ENCODE measurements around the gene CIPC. TPM values are rescaled to one million over a fixed set of nuclear protein-coding genes. Genes with fewer than 3 reads are reported as not detected.

CIPC gene
- total and polyA plus RNA-seq, 8 donors: 18.6 to 24.3 (median 21.8) TPM

GRCh38 chr14:77059276-77059915 is 38.7 kb upstream of the CIPC start:
- H3K27ac ChIP-seq: no peak overlapping the region
- ATAC-seq: peak; percentile 59

GRCh38 chr14:77061630-77062257 is 36.3 kb upstream of the CIPC start:
- Histone ChIP-seq H3K27ac (no peak overlapping the region), H3K27me3 (no peaks in the 10 kb centered on the region), H3K36me3 (no peaks in the 10 kb centered on the region), H3K4me3 (no peak overlapping the region), H3K9me3 (no peaks in the 10 kb centered on the region), H3K4me1 (peaks cover 0 to 21% of the 10 kb centered on the region in 2 donors)
- TF ChIP-seq CTCF (IDR thresholded peaks at IDR 0.05): no peak
- DNase-seq (no peak), ATAC-seq (no peak)
- intact Hi-C loops (cut with DNase I): loop anchor here in 1 of 2 donors (10.0 kb wide), 1 partner anchor 187 kb away; no protein-coding TSS in a partner anchor

More at GRCh38 chr14:77059276-77059915, 38.7 kb upstream of the CIPC start:
- no peaks in the 10 kb centered on the region for H3K36me3 ChIP-seq
- peaks cover 0 to 6% of the 10 kb centered on the region in 2 donors for H3K4me1 ChIP-seq
- DNase-seq: no peak
- no peak overlapping the region for H3K4me3 ChIP-seq
- TF ChIP-seq CTCF (IDR thresholded peaks at IDR 0.05): no peak
- intact Hi-C loops (cut with DNase I): no loop called here
- H3K9me3 ChIP-seq: peaks cover 0 to 8% of the 10 kb centered on the region in 2 donors
- H3K27me3 ChIP-seq: no peaks in the 10 kb centered on the region

- intact Hi-C loops (cut with DNase I): loop anchor here in 1 of 2 donors (10.0 kb wide), 1 partner anchor 187 kb away; no protein-coding TSS in a partner anchor
- no peak overlapping the region for H3K4me3 ChIP-seq
- no peak overlapping the region for H3K27ac ChIP-seq
- peaks cover 0 to 26% of the 10 kb centered on the region in 2 donors for H3K4me1 ChIP-seq
- no peaks in the 10 kb centered on the region for H3K9me3 ChIP-seq
- TF ChIP-seq CTCF (IDR thresholded peaks at IDR 0.05): no peak
- no peaks in the 10 kb centered on the region for H3K36me3 ChIP-seq
- no peaks in the 10 kb centered on the region for H3K27me3 ChIP-seq
- DNase-seq (no peak), ATAC-seq (no peak)
Measured at GRCh38 chr14:77062261-77062660, 35.8 kb upstream of the CIPC start.

GRCh38 chr14:77063571-77064171 is 34.4 kb upstream of the CIPC start:
- intact Hi-C loops (cut with DNase I): loop anchor here in 1 of 2 donors (10.0 kb wide), 1 partner anchor 189 kb away; no protein-coding TSS in a partner anchor
- Histone ChIP-seq H3K27me3 (no peaks in the 10 kb centered on the region), H3K36me3 (no peaks in the 10 kb centered on the region), H3K4me3 (no peak overlapping the region), H3K4me1 (peaks cover 5 to 40% of the 10 kb centered on the region in 2 donors), H3K9me3 (no peaks in the 10 kb centered on the region), H3K27ac (no peak overlapping the region)
- DNase-seq: no peak
- ATAC-seq: no peak
- no peak for TF ChIP-seq CTCF (IDR thresholded peaks at IDR 0.05)
